Measurements from ENCODE around the gene GPR171. TPM values are rescaled to one million over a fixed set of nuclear protein-coding genes. Genes with fewer than 3 reads are reported as not detected.

Gene GPR171
- polyA plus RNA-seq, 1 donor from 2014 or later: not detected

- H3K9me2 ChIP-seq (ENCODE audit: insufficient read depth, low read length): no peaks in the 10 kb centered on the region
- H3K27me3 ChIP-seq (ENCODE audit: insufficient read depth, low read depth, low read length): no peaks in the 10 kb centered on the region
- H3F3A ChIP-seq (ENCODE audit: insufficient read depth, low read length, poor library complexity, severe bottlenecking): no peaks in the 10 kb centered on the region
- H3K4me2 ChIP-seq (ENCODE audit: low read length): no peak overlapping the region
- no peaks in the 10 kb centered on the region for H3K9me3 ChIP-seq (ENCODE audit: low read length)
- H2AFZ ChIP-seq (ENCODE audit: low read depth, low read length): no peak overlapping the region
- TF ChIP-seq CTCF (IDR thresholded peaks at IDR 0.05; ENCODE audit: poor library complexity, severe bottlenecking): no peak
- H3K79me2 ChIP-seq (replicated peaks; ENCODE audit: insufficient read depth, low read length): no peaks in the 10 kb centered on the region
- no peak overlapping the region for H3K9ac ChIP-seq (ENCODE audit: low read length)
- no peak overlapping the region for H3K27ac ChIP-seq (ENCODE audit: low read length)
- no peaks in the 10 kb centered on the region for H4K20me1 ChIP-seq (ENCODE audit: insufficient read depth)
- H3K4me3 ChIP-seq (ENCODE audit: low read length): no peak overlapping the region
- H3K36me3 ChIP-seq (ENCODE audit: insufficient read depth, low read length): no peaks in the 10 kb centered on the region
These were observed 1.8 kb downstream of the GPR171 start for GRCh38 chr3:151201051-151201730.

GRCh38 chr3:151200586-151200985 is 2.4 kb downstream of the GPR171 start:
- Histone ChIP-seq H3F3A (ENCODE audit: insufficient read depth, low read length, poor library complexity, severe bottlenecking) (no peaks in the 10 kb centered on the region), H3K36me3 (ENCODE audit: insufficient read depth, low read length) (no peaks in the 10 kb centered on the region), H3K27me3 (ENCODE audit: insufficient read depth, low read depth, low read length) (no peaks in the 10 kb centered on the region), H3K79me2 (replicated peaks; ENCODE audit: insufficient read depth, low read length) (no peaks in the 10 kb centered on the region), H3K9me3 (ENCODE audit: low read length) (no peaks in the 10 kb centered on the region), H4K20me1 (ENCODE audit: insufficient read depth) (no peaks in the 10 kb centered on the region), H3K9ac (ENCODE audit: low read length) (no peak overlapping the region), H3K9me2 (ENCODE audit: insufficient read depth, low read length) (no peaks in the 10 kb centered on the region), H3K4me3 (ENCODE audit: low read length) (no peak overlapping the region), H3K4me2 (ENCODE audit: low read length) (no peak overlapping the region), H3K27ac (ENCODE audit: low read length) (no peak overlapping the region), H2AFZ (ENCODE audit: low read depth, low read length) (no peak overlapping the region)
- no peak for TF ChIP-seq REST (IDR thresholded peaks at IDR 0.05; ENCODE audit: borderline replicate concordance)
- no peak for TF ChIP-seq RAD21 (conservative IDR thresholded peaks at IDR 0.05)
- TF ChIP-seq CTCF (IDR thresholded peaks at IDR 0.05; ENCODE audit: poor library complexity, severe bottlenecking): no peak
- no peak for TF ChIP-seq SMC3 (conservative IDR thresholded peaks at IDR 0.05; ENCODE audit: poor library complexity)
- no peak for TF ChIP-seq MXI1 (conservative IDR thresholded peaks at IDR 0.05; ENCODE audit: poor library complexity, severe bottlenecking)
- no peak for TF ChIP-seq TAF1 (IDR thresholded peaks at IDR 0.05; ENCODE audit: low read depth)
- no peak for TF ChIP-seq EZH2 (IDR thresholded peaks at IDR 0.05; ENCODE audit: borderline replicate concordance, insufficient read depth, low read length, poor library complexity, severe bottlenecking)
- TF ChIP-seq POLR2AphosphoS5 (IDR thresholded peaks at IDR 0.05): no peak
- TF ChIP-seq EP300 (conservative IDR thresholded peaks at IDR 0.05; ENCODE audit: poor library complexity, severe bottlenecking): no peak
